HUDEP-2 (cell line): ENCODE results near the gene ZNF138.
"Not testable (repeated sequence)": the region's sequence is repeated elsewhere in the genome, so short reads cannot be mapped to it uniquely, and the experiment has no call there.

Source experiments
- DNase-seq, 76 experiments: peaks; one replicate each; lab custom pipeline; 2025; ENCODE audit not compliant: unreplicated experiment in 76 of 76; lab: John Stamatoyannopoulos, UW

ZNF138 gene

DNA sequence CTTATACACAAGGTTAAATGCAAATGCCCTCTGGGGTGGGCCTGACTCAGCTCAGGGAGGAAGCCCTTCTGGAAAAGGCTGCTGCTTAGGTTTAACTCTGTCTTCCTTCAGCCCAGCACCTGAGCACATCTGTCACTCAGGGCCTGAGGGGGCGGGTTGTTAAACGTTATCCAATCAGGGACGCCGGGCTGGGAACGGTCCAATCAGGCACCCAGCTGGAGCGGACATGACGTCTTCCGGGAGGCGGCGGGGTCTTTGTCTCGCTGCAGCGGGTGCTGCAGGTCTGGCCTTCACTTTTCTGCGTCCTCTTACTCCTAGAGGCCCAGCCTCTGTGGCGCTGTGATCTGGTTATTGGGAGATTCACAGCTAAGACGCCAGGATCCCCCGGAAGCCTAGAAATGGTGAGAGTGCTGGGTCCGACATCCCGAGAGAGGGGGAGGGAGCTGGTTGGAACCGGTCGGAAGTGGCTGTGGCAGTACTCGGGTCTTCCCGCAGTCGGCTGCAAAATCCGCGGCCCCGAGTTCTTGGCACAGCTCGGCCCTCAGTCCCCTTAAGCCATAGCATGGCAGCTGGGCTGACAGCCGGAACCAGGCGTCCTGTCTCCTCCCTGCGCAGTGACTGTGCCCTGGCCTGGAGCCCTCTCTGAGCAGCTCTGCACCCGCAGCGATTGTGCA, at the start of gene ZNF138:
Gene ZNF138, plus strand, starts transcription at position 258 of the 674 bp plus-strand sequence. Its CDS starts 141 bp downstream, at position 399.
- DNase-seq: peak in 75 of 76 experiments; percentile 33 to 94 (median 87)

DNA sequence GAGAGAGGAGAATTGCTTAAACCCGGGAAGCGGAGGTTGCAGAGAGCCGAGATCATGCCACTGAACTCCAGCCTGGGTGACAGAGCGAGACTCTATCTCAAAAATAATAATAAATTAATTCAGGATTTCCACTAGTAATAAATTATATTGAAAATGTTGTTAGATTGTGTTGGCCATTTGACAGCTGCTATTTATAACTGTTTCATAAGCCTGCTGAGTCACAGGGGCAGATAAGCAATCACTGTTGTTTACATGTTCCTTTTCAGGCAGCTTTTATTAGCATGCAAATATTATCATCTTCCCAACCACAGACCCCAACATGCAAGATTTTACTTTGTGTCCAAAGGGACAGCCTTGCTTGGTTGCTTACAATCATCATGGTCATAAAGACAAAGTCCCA, 49.5 kb upstream of the ZNF138 start:
- no peak for DNase-seq

DNA sequence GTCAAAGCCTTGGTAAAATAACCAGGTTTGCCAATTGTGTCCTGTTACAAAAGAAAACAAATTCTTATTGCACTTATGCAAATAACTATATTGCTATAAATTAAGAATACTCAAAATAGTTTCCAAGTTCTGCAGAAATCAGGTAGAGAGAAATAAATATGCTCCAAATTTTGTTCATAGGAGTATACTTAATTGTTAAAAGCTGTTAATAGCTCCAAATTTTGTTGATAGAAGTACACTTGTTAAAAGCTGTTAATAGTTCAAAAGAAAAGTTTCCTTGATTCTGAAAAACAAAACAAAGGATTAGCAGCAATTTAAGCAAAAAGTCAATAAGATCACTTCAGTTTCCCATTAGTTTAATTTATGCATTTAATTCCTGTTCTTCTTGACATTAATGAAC, 46.4 kb upstream of the ZNF138 start:
- no peak for DNase-seq

DNA sequence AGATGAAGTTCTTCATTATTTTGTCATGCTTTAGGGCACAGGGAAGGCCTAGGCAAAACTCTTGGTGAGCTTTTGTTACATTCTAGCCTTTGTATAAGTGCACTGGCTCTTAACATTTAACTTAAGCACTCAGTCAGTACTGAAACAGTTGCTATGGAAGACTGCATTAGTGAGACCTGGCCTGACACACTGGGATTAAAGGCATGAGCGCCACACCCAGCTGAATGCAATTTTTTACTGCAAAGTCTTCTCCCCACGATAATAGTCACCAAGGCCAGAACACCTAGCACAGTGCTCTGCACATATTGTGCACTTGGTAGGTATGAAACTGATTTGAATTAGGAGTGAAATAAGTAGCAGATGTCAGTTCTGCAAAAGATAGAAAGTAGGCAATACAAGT, 41.2 kb upstream of the ZNF138 start:
- DNase-seq: no peak

DNA sequence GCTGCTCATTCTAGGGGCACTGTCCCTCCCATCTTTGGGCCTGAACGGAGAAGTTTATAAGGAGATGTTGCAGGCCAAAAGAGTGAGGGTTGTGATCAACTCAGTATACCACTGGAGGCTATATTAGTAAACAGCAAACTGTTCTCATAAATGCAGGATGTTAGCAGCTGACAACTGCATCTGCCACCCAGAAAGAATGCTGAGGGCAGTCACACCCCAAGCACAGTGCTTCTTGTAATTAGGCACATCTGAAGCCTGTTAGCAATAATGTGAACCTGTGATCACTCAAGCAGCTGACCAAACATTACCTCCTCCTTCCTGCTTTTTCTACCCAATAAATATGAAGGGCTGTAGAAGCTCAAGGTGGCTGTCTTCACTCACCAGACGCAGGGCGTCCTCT, 38.4 kb upstream of the ZNF138 start:
- no peak for DNase-seq

DNA sequence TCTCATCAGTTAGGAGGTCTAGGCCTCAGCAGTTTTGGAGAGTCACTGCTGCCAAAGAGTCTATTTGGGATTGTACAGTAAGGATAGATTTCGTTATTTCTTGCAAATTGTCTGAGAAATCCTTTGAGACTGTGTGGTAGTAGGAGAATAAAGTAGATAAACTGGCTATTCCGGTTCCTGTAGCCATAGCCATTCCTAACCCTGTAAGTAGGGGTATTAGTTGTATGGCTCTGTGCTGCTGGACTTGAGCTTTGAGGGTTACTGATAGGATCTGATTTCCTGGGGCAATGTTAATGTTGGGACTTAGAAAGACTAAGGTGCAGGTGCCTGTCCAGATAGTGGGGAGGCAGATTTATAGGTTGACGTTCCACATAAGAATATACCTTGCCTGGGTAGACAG, 36.1 kb upstream of the ZNF138 start:
- no peak for DNase-seq

DNA sequence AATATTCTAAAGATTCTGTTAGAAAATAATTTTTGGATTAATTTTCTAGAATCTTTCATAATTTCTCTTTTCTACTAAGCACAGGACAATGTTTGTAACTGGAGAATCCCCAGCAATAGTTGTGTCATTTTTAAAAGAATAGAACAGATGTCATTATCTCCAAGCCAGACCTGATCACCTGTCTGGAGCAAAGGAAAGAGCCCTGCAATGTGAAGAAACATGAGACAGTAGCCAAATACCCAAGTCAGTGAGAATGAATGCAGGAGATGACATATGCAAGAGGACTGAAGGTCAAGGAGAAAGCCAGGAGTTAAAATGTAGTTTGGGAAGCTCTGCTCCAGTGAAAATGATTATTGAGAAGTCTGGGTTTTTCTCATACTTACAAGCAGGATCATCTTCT, 25.4 kb upstream of the ZNF138 start:
- no peak for DNase-seq

DNA sequence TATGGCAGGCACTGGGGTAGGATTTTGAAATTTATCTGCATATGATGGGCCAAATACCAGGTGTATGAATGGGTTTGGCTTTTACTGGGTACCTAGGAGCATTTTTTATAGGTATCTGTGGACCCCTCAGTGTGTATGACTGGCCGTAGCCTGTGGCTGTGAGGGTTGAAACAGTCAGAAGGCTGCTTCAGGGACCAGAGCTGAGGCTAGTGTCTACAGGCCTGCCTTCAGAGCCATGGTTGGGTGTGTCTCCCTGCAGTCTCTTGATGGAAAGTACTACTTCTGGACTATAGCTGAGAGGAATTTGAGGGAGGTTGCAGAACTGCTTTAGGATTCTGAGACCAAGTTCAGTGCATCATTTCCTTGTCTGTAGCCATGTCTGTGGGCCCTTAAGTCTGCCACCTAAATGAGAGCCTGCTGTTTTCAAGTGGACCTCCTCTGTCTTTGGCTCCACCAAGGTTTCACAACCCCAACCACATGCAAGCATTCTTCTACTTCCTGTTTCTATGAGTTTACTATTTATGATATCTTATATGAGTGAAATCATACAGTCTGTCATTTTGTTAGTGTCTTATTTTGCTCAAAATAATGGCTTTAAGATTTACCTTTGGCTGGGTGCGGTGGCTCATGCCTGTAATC, 19.9 kb upstream of the ZNF138 start:
- DNase-seq: no peak

DNA sequence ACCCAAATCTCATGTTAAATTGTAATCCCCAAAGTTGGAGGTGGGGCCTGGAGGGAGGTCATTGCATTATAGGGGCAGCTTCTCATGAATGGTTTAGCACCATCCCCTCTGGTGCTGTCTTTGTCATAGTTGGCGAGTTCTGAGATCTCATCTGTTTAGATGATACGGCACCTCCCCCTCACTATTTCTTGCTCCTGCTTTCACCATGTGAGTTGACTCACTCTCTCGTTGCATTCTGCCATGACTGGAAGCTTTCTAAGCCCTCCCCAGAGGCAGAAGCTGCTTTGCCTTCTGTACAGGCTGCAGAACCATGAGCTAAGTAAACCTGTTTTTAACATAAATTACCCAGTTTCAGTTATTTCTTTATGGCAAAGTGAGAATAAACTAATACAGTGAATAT, 18.9 kb upstream of the ZNF138 start:
- no peak for DNase-seq

DNA sequence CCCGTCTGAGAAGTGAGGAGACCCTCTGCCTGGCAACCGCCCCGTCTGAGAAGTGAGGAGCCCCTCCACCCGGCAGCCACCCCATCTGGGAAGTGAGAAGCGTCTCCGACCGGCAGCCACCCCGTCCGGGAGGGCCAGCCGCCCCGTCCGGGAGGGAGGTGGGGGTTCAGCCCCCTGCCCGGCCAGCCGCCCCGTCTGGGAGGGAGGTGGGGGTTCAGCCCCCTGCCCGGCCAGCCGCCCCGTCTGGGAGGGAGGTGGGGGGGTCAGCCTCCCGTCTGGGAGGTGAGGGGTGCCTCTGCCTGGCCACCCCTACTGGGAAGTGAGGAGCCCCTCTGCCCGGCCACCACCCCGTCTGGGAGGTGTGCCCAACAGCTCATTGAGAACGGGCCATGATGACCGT, 9.4 kb upstream of the ZNF138 start:
- DNase-seq: not testable (repeated sequence)

DNA sequence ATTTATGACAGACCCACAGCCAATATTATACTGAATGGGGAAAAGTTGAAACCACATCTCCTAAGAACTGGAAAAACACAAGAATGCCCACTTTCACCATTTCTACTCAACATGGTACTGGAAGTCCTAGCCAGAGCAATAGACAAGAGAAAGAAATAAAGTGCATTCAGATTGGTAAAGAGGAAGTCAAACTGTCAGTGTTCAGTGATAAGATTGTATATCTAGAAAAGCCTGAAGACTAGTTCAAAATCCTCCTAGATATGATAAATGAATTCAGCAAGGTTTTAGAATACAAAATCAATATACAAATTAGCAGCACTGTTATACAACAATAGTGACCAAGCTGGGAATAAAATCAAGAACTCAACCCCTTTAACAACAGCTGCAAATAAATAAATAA, 6.9 kb upstream of the ZNF138 start:
- DNase-seq: peak in 3 of 76 experiments; percentile 7 to 30 (median 16)

DNA sequence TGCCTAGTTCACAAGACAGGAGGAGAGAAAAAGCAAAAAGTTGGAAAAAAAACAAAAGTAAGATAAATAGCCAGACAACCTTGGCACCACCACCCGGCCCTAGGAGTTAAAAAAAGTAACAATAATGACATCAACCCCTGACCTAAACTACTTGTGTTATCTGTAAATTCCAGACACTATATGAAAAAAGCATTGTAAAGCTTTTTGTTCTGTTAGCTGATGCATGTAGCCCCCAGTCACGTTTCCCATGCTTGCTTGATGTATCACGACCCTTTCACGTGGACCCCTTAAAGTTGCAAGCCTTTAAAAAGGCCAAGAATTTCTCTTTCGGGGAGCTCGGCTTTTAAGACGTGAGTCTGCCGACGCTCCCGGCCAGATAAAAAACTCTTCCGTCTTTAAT, 5.0 kb upstream of the ZNF138 start:
- DNase-seq: not testable (repeated sequence)

DNA sequence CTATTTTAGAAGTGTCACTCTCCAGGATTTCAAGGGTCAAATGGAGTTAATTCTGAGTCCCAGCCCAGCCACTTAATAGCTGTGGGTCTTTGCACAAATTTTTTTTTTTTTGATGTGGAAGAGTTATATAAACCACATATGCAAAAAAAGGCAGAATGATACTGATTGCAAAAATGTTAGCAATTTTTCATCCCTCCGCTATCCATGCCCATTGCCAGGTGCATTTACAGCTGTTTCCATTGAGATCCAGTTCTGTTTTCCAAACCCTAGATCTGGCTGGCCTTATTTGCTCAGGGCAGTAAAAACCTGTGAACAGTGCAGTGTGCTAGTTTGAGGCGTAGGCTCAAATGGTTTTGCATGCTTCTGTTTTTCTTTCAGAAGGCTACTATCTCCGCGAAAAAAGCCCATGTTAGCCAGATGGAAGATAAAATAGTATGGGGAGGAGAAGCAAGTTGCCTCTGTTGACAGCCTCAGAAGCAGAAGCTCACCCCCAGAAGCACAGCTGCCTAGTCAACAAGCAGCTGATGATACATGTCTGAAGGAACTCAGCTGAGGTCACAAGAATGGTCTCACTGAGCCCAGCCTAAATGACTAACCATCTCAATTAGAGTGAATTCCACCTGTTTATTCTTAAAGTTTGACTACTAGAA, 997 bp upstream of the ZNF138 start:
- peak in 1 of 76 experiments; percentile 20 for DNase-seq

DNA sequence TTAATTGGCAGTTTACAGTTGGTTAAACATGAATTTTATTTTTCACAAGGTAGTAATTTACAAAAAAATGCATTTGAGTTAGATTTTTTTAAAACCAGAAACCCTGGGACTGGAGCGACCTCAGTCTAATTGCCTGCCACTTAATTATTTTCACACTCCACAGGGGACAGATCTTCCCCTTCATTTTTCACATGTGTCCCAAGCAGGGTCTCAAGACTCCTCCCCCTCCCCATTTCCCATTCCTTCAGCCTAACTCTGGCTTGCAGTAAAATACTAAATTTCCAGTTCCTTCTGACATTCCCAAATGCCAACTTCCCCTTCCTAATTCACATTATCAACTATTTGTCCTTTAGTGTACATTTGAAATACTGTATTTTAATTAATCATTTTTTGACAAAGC, 948 bp downstream of the ZNF138 start:
- DNase-seq: no peak

DNA sequence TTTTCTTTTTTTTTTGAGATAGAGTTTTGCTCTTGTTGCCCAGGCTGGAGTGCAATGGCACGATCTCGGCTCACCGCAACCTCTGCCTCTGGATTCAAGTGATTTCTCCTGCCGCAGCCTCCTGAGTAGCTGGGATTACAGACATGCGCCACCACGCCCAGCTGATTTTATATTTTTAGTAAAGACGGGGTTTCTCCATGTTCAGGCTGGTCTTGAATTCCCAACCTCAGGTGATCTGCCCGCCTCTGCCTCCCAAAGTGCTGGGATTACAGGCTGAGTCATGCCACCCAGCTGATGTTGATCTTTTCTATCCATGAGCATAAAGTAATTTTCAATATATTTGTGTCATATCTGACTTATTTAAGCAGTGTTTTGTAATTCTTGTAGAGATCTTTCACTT, 4.9 kb downstream of the ZNF138 start:
- not testable (repeated sequence) for DNase-seq

DNA sequence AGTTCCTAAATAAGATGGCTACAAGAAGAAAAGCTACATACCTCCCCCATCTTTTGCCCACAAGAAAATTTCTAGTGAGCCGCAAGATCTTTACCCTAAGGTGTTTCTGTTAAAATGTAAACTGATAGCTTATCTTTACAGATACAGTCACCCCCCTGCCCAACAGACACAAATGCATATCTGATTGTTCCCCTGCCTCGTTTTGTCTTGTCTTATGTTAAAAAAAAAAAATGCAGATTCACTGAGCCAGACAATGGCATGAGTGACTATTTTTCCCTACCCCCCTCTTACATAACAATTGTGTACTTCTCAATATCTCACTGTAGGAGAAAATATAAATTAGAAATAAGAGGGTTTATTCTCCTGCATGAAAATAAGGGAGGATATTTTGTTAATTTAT, 8.5 kb downstream of the ZNF138 start:
- peak in 26 of 76 experiments; percentile 1 to 74 (median 28) for DNase-seq

DNA sequence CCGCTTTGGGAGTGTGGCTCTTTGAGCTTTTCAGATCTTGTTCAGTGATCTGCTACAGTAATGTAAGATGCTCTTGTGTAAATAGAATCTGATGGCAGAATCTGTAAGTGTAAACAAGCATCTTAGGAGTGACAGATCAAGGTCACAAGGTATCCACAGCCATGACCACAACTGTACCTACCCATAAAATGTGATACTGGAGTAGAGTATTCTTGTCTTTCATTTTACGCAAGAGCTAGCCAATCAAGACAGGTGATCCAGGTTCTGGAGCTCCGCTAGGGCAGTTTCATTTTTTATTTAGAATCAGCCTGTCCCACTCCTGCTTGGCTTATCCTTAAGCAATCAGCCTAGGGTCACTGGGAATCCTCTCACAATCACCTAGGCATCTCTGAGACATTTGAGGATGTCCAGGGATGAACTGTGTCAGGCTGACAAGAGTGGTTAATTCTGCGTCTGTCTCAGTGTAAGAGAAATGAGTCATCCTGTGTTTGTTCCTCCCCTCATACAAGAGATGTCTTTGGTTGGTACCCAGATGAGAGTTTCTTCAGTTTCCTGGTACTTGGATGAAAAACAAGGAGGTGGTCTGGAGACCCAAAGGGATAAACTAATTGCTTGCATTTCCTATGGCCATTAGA, 13.6 kb downstream of the ZNF138 start:
- no peak for DNase-seq

DNA sequence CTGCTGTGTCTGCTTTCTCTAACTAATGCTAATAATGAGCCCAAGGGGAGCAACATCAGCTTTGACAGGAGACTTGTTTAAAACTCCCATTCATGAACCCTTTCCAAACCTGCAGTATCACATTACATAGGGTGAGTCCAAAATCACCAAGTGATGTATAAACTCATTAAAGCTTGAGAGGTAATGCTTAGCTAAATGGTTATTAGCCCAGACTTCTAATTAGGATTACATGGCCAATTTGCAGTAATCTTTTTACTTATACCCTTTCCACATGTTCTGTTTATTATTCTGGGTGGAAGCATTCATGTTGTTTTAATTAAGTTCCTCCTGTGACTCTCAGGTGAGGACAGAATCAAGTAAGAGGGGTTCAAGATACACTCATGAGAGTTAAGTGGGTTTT, 17.5 kb downstream of the ZNF138 start:
- no peak for DNase-seq

DNA sequence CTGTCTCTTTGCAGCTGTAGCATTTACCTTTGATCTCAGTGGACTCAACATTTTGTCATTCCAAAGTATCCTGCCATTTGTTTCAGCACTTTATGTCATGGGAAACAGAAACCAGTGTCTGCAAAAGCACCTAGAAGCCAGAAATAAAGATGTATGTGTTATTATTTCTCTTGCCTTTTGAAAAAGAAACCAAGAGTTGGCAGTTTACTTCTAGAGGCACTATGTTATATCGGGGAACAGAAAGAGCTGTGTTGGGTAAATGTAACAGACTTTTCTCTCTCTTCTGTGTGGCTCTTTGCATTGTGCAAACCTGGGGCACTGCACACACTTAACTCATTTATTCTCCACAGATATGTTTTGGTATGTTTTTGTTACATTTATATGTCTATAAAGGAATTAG, 36.7 kb downstream of the ZNF138 start:
- no peak for DNase-seq

DNA sequence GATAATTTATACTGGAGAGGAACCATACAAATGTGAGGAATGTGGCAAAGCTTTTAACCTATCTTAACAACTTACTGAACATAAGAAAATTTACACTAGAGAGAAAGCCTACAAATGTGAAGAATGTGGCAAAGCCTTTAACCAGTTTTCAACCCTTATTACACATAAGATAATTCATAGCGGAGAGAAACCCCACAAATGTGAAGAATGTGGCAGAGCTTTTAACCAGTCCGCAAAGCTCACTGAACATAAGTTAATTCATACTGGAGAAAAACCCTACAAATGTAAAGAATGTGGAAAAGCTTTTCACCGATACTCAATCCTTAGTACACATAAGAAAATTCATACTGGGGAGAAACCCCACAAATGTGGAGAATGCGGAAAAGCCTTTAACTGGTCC, 37.9 kb downstream of the ZNF138 start:
- no peak for DNase-seq

DNA sequence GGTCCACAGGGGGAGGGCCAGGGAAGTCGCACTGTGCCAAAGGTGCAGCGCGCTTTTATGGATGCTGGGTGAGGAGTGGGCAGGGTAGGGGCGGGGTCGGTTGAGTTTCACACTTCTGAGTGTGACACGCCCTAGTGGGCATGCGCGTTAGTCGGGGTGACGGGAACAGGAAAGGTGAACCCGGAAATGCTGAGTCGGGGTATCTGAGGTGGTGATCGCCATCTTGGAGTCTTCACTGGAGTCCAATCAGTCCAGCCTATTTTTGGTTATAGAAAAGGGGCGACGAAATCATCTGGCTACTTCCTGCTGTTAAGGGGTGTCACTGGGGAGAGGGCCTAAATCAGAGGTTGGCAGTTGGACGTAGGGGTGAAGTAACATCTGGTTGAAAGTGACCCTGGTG, 40.8 kb downstream of the ZNF138 start:
- DNase-seq: no peak

DNA sequence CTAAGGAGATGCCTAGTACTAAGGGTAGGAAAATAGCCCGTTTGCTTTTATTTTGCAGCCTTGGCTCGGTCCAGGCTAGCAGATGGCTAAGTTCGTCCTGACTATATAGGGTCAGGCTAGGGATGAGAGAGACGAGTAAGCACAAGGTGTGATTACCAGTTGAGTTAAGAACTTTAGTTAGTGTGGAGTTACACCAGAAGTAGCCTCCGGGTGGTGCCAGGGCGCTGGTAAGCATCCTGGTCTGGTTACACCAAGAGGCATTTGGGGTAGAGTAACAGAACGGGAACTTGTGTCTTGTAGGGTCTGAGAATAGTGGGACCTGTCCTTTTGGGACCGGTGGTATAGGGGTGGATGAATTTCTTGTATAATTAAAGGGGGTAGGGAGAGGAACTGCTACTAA, 41.6 kb downstream of the ZNF138 start:
- not testable (repeated sequence) for DNase-seq
